Activated naive CD4-positive, alpha-beta T cell treated with anti-CD3 and anti-CD28 coated beads, Interleukin-2, amount 50 U/mL, for 24 hours (primary cell): ENCODE data around the gene RPS21.
"Not testable (repeated sequence)": the region's sequence is repeated elsewhere in the genome, so short reads cannot be mapped to it uniquely, and the experiment has no call there.

Experiments
- H3K27ac Mint-ChIP-seq: one replicate; pipeline ENCODE4 v1.8.0; 2021; ENCODE audit warnings: mild to moderate bottlenecking, mixed read lengths
- H3K27me3 Mint-ChIP-seq: one replicate; pipeline ENCODE4 v1.8.0; 2021; ENCODE audit warnings: mixed read lengths
- H3K36me3 Mint-ChIP-seq: one replicate; pipeline ENCODE4 v1.8.0; 2021; ENCODE audit warnings: mixed read lengths
- H3K4me1 Mint-ChIP-seq: one replicate; pipeline ENCODE4 v1.8.0; 2021; ENCODE audit warnings: mixed read lengths
- H3K4me3 Mint-ChIP-seq: one replicate; pipeline ENCODE4 v1.8.0; 2021; ENCODE audit warnings: mild to moderate bottlenecking, mixed read lengths
- H3K9me3 Mint-ChIP-seq: one replicate; pipeline ENCODE4 v1.8.0; 2021; ENCODE audit warnings: mixed read lengths

RPS21 gene

GRCh38 chr20:62416651-62417637 lies 30.0 kb downstream of the RPS21 start:
- H3K27ac Mint-ChIP-seq, result no peak overlapping the region
- H3K9me3 Mint-ChIP-seq, result no peaks in the 10 kb centered on the region
- H3K4me1 Mint-ChIP-seq, result no peaks in the 10 kb centered on the region

GRCh38 chr20:62417981-62418708 lies 31.2 kb downstream of the RPS21 start:
- Mint-ChIP-seq H3K4me1 (no peaks in the 10 kb centered on the region), H3K4me3 (no peak overlapping the region), H3K27ac (no peak overlapping the region), H3K36me3 (no peaks in the 10 kb centered on the region), H3K9me3 (no peaks in the 10 kb centered on the region), H3K27me3 (no peaks in the 10 kb centered on the region)

More at GRCh38 chr20:62416651-62417637, 30.0 kb downstream of the RPS21 start:
- H3K36me3 Mint-ChIP-seq, result no peaks in the 10 kb centered on the region
- no peak overlapping the region for H3K4me3 Mint-ChIP-seq
- H3K27me3 Mint-ChIP-seq, result no peaks in the 10 kb centered on the region

- Mint-ChIP-seq H3K27ac (no peak overlapping the region), H3K4me3 (no peak overlapping the region), H3K9me3 (no peaks in the 10 kb centered on the region), H3K4me1 (no peaks in the 10 kb centered on the region), H3K36me3 (no peaks in the 10 kb centered on the region), H3K27me3 (no peaks in the 10 kb centered on the region)
Observed at GRCh38 chr20:62418709-62419487, 32.0 kb downstream of the RPS21 start.

- Mint-ChIP-seq H3K36me3 (no peaks in the 10 kb centered on the region), H3K27ac (no peak overlapping the region), H3K4me1 (no peaks in the 10 kb centered on the region)
Observed at GRCh38 chr20:62419759-62420158, 32.9 kb downstream of the RPS21 start.

GRCh38 chr20:62420846-62421715 lies 34.2 kb downstream of the RPS21 start:
- Mint-ChIP-seq H3K27ac (no peak overlapping the region), H3K4me1 (no peaks in the 10 kb centered on the region), H3K9me3 (no peaks in the 10 kb centered on the region), H3K27me3 (no peaks in the 10 kb centered on the region), H3K4me3 (no peak overlapping the region), H3K36me3 (no peaks in the 10 kb centered on the region)

More at GRCh38 chr20:62419759-62420158, 32.9 kb downstream of the RPS21 start:
- Mint-ChIP-seq H3K9me3 (no peaks in the 10 kb centered on the region), H3K4me3 (no peak overlapping the region), H3K27me3 (no peaks in the 10 kb centered on the region)

GRCh38 chr20:62421716-62421990 lies 34.8 kb downstream of the RPS21 start:
- no peak overlapping the region for H3K4me3 Mint-ChIP-seq
- H3K36me3 Mint-ChIP-seq, result no peaks in the 10 kb centered on the region
- no peaks in the 10 kb centered on the region for H3K4me1 Mint-ChIP-seq
- no peaks in the 10 kb centered on the region for H3K27me3 Mint-ChIP-seq
- no peaks in the 10 kb centered on the region for H3K9me3 Mint-ChIP-seq
- H3K27ac Mint-ChIP-seq, result no peak overlapping the region

- H3K4me3 Mint-ChIP-seq, result no peak overlapping the region
- H3K27me3 Mint-ChIP-seq, result no peaks in the 10 kb centered on the region
- H3K4me1 Mint-ChIP-seq, result no peaks in the 10 kb centered on the region
- H3K36me3 Mint-ChIP-seq, result no peaks in the 10 kb centered on the region
- H3K9me3 Mint-ChIP-seq, result no peaks in the 10 kb centered on the region
- no peak overlapping the region for H3K27ac Mint-ChIP-seq
Observed at GRCh38 chr20:62422636-62423325, 35.9 kb downstream of the RPS21 start.

GRCh38 chr20:62423326-62423706 lies 36.4 kb downstream of the RPS21 start:
- no peaks in the 10 kb centered on the region for H3K36me3 Mint-ChIP-seq
- no peaks in the 10 kb centered on the region for H3K27me3 Mint-ChIP-seq
- no peaks in the 10 kb centered on the region for H3K4me1 Mint-ChIP-seq
- H3K27ac Mint-ChIP-seq, result no peak overlapping the region
- H3K9me3 Mint-ChIP-seq, result no peaks in the 10 kb centered on the region
- no peak overlapping the region for H3K4me3 Mint-ChIP-seq

GRCh38 chr20:62424249-62425107 lies 37.6 kb downstream of the RPS21 start:
- no peak overlapping the region for H3K4me3 Mint-ChIP-seq
- no peaks in the 10 kb centered on the region for H3K9me3 Mint-ChIP-seq
- H3K27me3 Mint-ChIP-seq, result no peaks in the 10 kb centered on the region
- H3K27ac Mint-ChIP-seq, result no peak overlapping the region
- no peaks in the 10 kb centered on the region for H3K36me3 Mint-ChIP-seq
- no peaks in the 10 kb centered on the region for H3K4me1 Mint-ChIP-seq

- Mint-ChIP-seq H3K36me3 (no peaks in the 10 kb centered on the region), H3K4me3 (no peak overlapping the region), H3K27me3 (no peaks in the 10 kb centered on the region), H3K9me3 (no peaks in the 10 kb centered on the region), H3K4me1 (no peaks in the 10 kb centered on the region), H3K27ac (no peak overlapping the region)
Observed at GRCh38 chr20:62425281-62426058, 38.6 kb downstream of the RPS21 start.

- H3K4me1 Mint-ChIP-seq, H3K27me3 Mint-ChIP-seq, H3K9me3 Mint-ChIP-seq, H3K4me3 Mint-ChIP-seq, H3K36me3 Mint-ChIP-seq, H3K27ac Mint-ChIP-seq: not testable (repeated sequence)
Observed at GRCh38 chr20:62426059-62426348, 39.1 kb downstream of the RPS21 start.

- Mint-ChIP-seq H3K36me3 (no peaks in the 10 kb centered on the region), H3K27me3 (no peaks in the 10 kb centered on the region), H3K4me3 (no peak overlapping the region), H3K4me1 (no peaks in the 10 kb centered on the region), H3K9me3 (no peaks in the 10 kb centered on the region), H3K27ac (no peak overlapping the region)
Observed at GRCh38 chr20:62426699-62427131, 39.8 kb downstream of the RPS21 start.

- H3K27me3 Mint-ChIP-seq, result no peaks in the 10 kb centered on the region
- no peak within 1 kb of the TSS for H3K4me3 Mint-ChIP-seq
- H3K36me3 Mint-ChIP-seq, result no peaks in the 10 kb centered on the region
- H3K9me3 Mint-ChIP-seq, result no peaks in the 10 kb centered on the region
- no peak within 1 kb of the TSS for H3K27ac Mint-ChIP-seq
- no peaks in the 10 kb centered on the region for H3K4me1 Mint-ChIP-seq
Observed at GRCh38 chr20:62427172-62428001, 40.5 kb downstream of the RPS21 start, which contains the start of gene RBBP8NL. Gene RBBP8NL (minus strand): TSS chr20:62427539. CDS start chr20:62419647, 7,892 bp downstream.
